Activated naive CD4-positive, alpha-beta T cell treated with anti-CD3 and anti-CD28 coated beads, Interleukin-2, amount 10 ng/mL, durations not matched to agents 7 days and 5 days (primary cell): ENCODE data around the gene RUNX2.

Source experiments
- CTCF ChIA-PET: fragments of 350-600 bp; sonication (Branson Sonifier 250); formaldehyde crosslinking; loops from one replicate; lab custom pipeline; 2021; ENCODE audit warnings: antibody characterized with exemption; lab: Charles Lee
- DNase-seq: peaks from one replicate; pipeline ENCODE4 v3.0.0-alpha.2; 2020
- H3K27ac Mint-ChIP-seq: one replicate; pipeline ENCODE4 v1.8.0; 2021; ENCODE audit warnings: mild to moderate bottlenecking, moderate library complexity, mixed read lengths
- H3K27me3 Mint-ChIP-seq: one replicate; pipeline ENCODE4 v1.8.0; 2021; ENCODE audit warnings: mild to moderate bottlenecking, mixed read lengths
- H3K36me3 Mint-ChIP-seq: one replicate; pipeline ENCODE4 v1.8.0; 2021; ENCODE audit warnings: mixed read lengths
- H3K4me1 Mint-ChIP-seq: one replicate; pipeline ENCODE4 v1.8.0; 2021; ENCODE audit warnings: mixed read lengths
- H3K4me3 Mint-ChIP-seq: one replicate; pipeline ENCODE4 v1.8.0; 2021; ENCODE audit warnings: mild to moderate bottlenecking, moderate library complexity, mixed read lengths
- H3K9me3 Mint-ChIP-seq: one replicate; pipeline ENCODE4 v1.8.0; 2021; ENCODE audit warnings: mixed read lengths

Gene RUNX2

GRCh38 chr6:45474376-45474775 lies 146.2 kb downstream of the RUNX2 start:
- H3K36me3 Mint-ChIP-seq, result no peaks in the 10 kb centered on the region
- CTCF ChIA-PET, result no interaction called here
- DNase-seq, result no peak
- no peaks in the 10 kb centered on the region for H3K27me3 Mint-ChIP-seq
- no peak overlapping the region for H3K4me3 Mint-ChIP-seq
- no peak overlapping the region for H3K27ac Mint-ChIP-seq
- no peaks in the 10 kb centered on the region for H3K9me3 Mint-ChIP-seq
- H3K4me1 Mint-ChIP-seq, result peaks cover 2% of the 10 kb centered on the region

DNA sequence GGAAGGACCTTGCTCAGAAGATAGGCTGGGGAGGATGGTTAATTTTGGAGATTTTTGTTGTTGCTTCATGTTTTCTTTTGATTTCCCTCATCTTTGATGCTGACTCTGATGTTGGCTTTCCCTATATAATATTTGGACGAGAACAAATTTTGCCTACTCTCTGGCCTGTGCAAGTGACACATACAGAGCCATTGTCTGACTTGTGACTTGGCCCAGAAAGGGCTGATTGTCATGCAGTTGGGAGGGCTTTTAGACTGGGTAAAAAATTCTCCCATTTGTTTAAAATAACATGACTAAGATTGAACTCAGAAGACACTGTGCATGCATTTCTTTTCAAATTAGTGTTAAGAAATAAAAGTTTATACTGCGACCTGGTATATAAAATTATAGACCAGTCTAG lies 148.2 kb downstream of the RUNX2 start:
- no peaks in the 10 kb centered on the region for H3K27me3 Mint-ChIP-seq
- DNase-seq, result no peak
- H3K27ac Mint-ChIP-seq, result no peak overlapping the region
- no peaks in the 10 kb centered on the region for H3K9me3 Mint-ChIP-seq
- CTCF ChIA-PET, result no interaction called here
- no peaks in the 10 kb centered on the region for H3K36me3 Mint-ChIP-seq
- no peak overlapping the region for H3K4me3 Mint-ChIP-seq
- H3K4me1 Mint-ChIP-seq, result peaks cover 2% of the 10 kb centered on the region

DNA sequence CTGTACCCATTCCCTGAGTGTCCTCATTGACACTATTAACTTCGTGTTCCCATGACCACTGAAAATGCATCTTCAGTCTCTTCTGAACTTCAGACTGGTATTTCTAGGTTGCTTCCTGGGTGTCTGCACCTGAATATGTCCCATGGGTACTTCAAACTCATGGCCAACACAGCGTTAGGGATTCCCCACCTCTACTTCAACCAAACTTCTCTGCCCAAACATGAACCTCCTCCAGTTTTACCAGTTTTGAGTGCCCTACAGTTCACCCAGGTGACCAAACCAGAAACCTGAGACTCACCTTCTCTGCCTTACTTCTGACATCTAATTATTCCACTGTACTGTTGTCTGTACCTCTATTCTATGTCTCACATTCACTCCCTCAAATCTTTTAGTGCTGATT lies 149.1 kb downstream of the RUNX2 start:
- no peaks in the 10 kb centered on the region for H3K27me3 Mint-ChIP-seq
- H3K36me3 Mint-ChIP-seq, result no peaks in the 10 kb centered on the region
- no peak overlapping the region for H3K4me3 Mint-ChIP-seq
- H3K9me3 Mint-ChIP-seq, result no peaks in the 10 kb centered on the region
- no peak for DNase-seq
- peaks cover 2% of the 10 kb centered on the region for H3K4me1 Mint-ChIP-seq
- H3K27ac Mint-ChIP-seq, result no peak overlapping the region
- CTCF ChIA-PET, result no interaction called here

DNA sequence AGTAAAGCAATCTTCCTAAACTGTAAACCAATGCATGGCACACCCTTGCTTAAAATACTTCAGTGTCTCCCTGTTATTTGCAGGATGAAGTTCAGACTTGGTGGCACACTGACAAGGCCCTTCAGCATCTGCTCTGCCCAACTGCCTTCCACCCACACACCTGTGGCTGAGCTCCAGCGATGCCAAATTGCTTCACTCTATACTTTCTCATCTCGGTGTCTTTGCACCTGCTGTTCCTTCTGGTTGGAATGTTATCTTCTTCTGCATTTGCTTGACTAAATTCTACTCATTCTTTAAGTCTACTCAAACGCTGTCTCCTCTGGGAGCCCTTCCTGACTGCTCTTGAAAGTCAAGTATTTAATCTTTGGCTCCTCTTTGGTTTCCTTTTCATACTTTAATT lies 149.7 kb downstream of the RUNX2 start:
- H3K9me3 Mint-ChIP-seq, result no peaks in the 10 kb centered on the region
- no peak for DNase-seq
- peaks cover 2% of the 10 kb centered on the region for H3K4me1 Mint-ChIP-seq
- CTCF ChIA-PET, result no interaction called here
- no peaks in the 10 kb centered on the region for H3K27me3 Mint-ChIP-seq
- H3K36me3 Mint-ChIP-seq, result no peaks in the 10 kb centered on the region
- H3K27ac Mint-ChIP-seq, result no peak overlapping the region
- no peak overlapping the region for H3K4me3 Mint-ChIP-seq

DNA sequence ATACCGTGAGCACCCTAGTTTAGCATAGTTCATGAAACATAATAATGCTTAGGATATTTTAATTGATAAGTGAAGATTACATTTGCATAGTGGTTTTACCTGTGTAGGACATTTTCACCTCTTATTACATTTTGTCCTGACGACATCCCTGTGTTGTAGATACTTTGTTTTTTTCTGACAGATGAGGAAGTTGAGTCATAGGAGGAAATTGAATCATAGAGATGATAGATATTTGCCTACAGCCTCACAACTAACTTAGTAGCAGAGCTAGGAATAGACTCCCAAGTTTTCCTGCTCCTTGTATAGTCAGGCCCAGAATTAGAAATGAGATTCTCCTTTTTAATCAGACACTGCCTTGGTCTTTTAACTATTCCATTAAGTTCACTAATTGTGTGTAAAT lies 150.1 kb downstream of the RUNX2 start:
- Mint-ChIP-seq H3K27ac (no peak overlapping the region), H3K4me3 (no peak overlapping the region), H3K9me3 (no peaks in the 10 kb centered on the region), H3K27me3 (no peaks in the 10 kb centered on the region), H3K4me1 (peaks cover 2% of the 10 kb centered on the region), H3K36me3 (no peaks in the 10 kb centered on the region)
- CTCF ChIA-PET, result no interaction called here
- DNase-seq, result no peak

DNA sequence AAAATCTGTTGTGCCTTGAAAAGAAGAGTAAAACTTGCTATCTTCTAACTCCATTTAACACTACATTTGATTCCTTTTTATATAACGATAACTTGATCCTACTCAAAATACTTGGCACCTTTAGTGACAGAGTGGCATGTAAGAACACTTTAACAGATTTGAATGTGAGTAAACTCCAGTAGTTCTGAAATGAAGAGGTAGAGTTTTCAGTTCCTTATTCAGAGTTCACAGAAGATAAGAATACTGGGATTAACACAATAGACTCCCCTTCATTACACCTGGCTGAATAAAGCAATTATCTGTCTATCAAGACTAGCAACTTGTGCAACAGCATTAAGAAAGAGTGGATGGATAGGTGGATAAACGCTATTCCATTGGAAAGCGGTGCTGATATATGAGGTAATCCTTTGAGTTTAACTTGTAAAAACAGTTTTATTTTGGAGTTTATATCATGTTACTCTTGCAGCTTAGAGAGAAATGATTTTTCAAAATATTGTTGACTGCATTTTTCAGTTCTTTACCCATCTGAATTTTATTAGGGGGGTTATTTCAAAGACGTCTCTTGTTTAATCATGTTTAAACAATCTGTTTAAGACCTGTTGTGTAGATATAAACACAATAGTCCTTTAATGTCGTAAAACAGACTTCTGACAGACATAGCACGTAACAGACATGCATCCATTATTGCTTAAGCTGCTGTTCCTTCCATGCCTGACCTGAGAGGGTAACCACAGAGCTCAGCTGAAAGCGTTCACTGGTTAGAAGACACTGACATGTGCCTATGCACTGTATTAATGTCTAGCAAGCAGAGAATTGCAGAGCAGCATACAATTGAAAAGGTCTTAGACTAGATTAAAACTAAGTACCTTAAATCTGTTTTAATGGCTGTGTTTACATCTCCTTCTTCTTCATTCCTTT lies 152.0 kb downstream of the RUNX2 start:
- no peak for DNase-seq
- Mint-ChIP-seq H3K27ac (no peak overlapping the region), H3K36me3 (no peaks in the 10 kb centered on the region), H3K4me1 (peaks cover 2% of the 10 kb centered on the region), H3K9me3 (no peaks in the 10 kb centered on the region), H3K27me3 (no peaks in the 10 kb centered on the region), H3K4me3 (no peak overlapping the region)
- CTCF ChIA-PET, result interaction anchor here (0.6 to 0.7 kb wide), 2 partner anchors 64 to 842 kb away, joined by 4 to 5 read pairs; no protein-coding TSS in a partner anchor

DNA sequence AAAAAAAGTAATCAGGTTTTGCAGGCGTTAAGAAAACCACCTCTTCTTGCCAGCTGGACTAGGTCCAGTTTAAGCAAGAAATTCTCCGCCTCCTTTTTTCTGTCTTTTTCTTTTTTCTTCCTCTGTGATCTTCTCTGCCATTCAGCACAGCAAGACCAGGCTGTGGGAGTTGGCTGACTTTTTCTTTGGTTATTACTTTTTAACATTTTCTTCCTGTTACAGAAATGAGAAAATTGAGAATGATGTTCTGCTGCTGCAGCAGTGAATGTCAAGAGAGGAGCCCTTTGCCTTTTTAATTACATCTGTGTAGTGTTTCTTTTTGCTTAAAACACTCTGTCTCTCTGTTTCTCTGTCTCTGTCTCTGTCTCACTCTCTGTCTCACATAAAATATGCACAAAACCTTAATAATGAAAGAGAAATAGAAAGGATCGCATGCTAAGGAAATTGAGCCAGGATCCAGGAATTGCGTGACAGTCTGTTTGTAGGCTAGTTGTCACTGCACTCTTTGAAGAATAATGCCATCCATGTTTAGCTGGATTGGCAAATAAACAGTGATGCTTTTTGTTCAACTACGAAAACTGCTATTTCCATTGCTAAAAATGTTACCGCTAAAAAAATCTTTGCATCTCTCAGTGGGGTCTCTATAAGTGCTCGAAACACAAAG lies 152.8 kb downstream of the RUNX2 start:
- H3K9me3 Mint-ChIP-seq, result no peaks in the 10 kb centered on the region
- peaks cover 2% of the 10 kb centered on the region for H3K4me1 Mint-ChIP-seq

GRCh38 chr6:45483021-45483420 lies 154.9 kb downstream of the RUNX2 start:
- Mint-ChIP-seq H3K4me1 (peaks cover 16% of the 10 kb centered on the region), H3K27me3 (no peaks in the 10 kb centered on the region), H3K9me3 (no peaks in the 10 kb centered on the region), H3K27ac (no peak overlapping the region), H3K4me3 (no peak overlapping the region), H3K36me3 (peaks cover 1% of the 10 kb centered on the region)
- CTCF ChIA-PET, result no interaction called here
- no peak for DNase-seq

More for the DNA sequence above, 152.8 kb downstream of the RUNX2 start:
- Mint-ChIP-seq H3K27ac (no peak overlapping the region), H3K4me3 (no peak overlapping the region), H3K36me3 (no peaks in the 10 kb centered on the region), H3K27me3 (no peaks in the 10 kb centered on the region)
- DNase-seq, result no peak
- CTCF ChIA-PET, result interaction anchor here (0.7 kb wide), 1 partner anchor 65 kb away, joined by 4 read pairs; no protein-coding TSS in a partner anchor

DNA sequence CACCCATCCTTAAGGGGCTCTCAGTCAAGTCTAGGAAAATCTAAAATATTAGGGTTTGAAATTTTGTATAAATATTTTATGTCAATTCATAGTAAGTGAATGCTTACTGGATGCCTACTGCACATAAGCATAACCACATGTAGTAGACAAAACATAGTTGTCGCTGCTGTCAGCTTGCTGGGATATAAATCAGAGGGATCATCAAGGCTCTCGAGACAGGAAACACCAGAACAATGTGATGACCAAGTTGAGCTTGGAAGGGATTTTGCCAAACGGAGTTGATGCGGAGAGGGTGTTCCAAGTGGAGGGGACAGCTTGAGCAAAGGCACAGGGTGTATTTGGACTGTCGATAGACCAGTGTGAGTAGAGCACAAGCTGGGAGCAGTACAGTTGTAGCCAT lies 155.4 kb downstream of the RUNX2 start:
- H3K9me3 Mint-ChIP-seq, result no peaks in the 10 kb centered on the region
- DNase-seq, result no peak
- H3K4me1 Mint-ChIP-seq, result peaks cover 19% of the 10 kb centered on the region
- peaks cover 1% of the 10 kb centered on the region for H3K36me3 Mint-ChIP-seq
- H3K27me3 Mint-ChIP-seq, result no peaks in the 10 kb centered on the region
- H3K27ac Mint-ChIP-seq, result no peak overlapping the region
- CTCF ChIA-PET, result interaction anchor here (0.8 kb wide), 1 partner anchor 62 kb away, joined by 3 read pairs; no protein-coding TSS in a partner anchor
- no peak overlapping the region for H3K4me3 Mint-ChIP-seq

GRCh38 chr6:45486736-45487135 lies 158.6 kb downstream of the RUNX2 start:
- peaks cover 1% of the 10 kb centered on the region for H3K36me3 Mint-ChIP-seq
- peaks cover 33% of the 10 kb centered on the region for H3K4me1 Mint-ChIP-seq
- CTCF ChIA-PET, result no interaction called here

DNA sequence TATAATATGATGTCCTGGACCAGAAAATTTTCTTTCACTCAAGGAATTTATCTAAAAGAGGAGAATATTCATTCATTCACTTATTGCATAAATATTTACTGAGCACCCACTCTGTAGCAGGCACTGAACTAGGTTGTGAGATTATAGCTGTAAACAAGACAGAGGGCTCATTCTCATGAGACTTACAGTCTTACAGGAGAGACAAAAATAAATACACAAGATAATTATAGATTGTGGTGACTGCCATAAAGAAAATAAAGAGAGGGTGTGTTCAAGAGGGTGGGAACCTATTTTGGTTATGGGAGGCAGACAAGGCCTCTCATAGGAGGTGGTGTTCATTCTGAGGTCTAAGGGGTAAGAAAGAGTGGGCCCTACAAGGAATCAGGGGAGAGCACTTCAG lies 159.5 kb downstream of the RUNX2 start:
- Mint-ChIP-seq H3K4me3 (no peak overlapping the region), H3K4me1 (peaks cover 33% of the 10 kb centered on the region), H3K9me3 (no peaks in the 10 kb centered on the region), H3K36me3 (peaks cover 1% of the 10 kb centered on the region), H3K27me3 (no peaks in the 10 kb centered on the region), H3K27ac (no peak overlapping the region)
- CTCF ChIA-PET, result no interaction called here
- DNase-seq, result no peak

More at GRCh38 chr6:45486736-45487135, 158.6 kb downstream of the RUNX2 start:
- H3K27me3 Mint-ChIP-seq, result no peaks in the 10 kb centered on the region
- no peak for DNase-seq
- H3K27ac Mint-ChIP-seq, result no peak overlapping the region
- H3K9me3 Mint-ChIP-seq, result no peaks in the 10 kb centered on the region
- H3K4me3 Mint-ChIP-seq, result no peak overlapping the region

- Mint-ChIP-seq H3K9me3 (no peaks in the 10 kb centered on the region), H3K4me1 (peaks cover 33% of the 10 kb centered on the region), H3K27ac (no peak overlapping the region), H3K4me3 (no peak overlapping the region), H3K36me3 (peaks cover 1% of the 10 kb centered on the region), H3K27me3 (no peaks in the 10 kb centered on the region)
- no peak for DNase-seq
- CTCF ChIA-PET, result no interaction called here
Observed at GRCh38 chr6:45488269-45488668, 160.1 kb downstream of the RUNX2 start.

DNA sequence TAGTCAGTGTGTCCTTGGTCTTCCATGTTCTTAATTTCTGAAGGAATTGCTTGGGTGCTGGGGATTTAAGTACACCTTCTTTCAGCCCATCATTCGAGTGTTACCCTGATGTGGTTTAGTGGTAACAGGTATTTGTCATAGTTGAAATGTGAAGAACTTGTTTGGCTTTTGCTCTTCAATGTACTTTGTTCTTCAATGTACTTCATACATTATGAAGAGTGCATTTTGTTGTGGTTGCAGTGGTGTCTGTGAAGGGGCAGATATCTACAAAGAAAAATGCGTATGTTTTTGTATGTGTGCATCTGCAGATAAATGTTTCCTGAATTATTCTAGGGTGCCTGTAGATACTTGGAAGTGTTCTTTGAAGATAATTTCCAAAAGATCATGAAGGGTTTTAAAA lies 160.8 kb downstream of the RUNX2 start:
- DNase-seq, result peak; percentile 43
- Mint-ChIP-seq H3K4me1 (peaks cover 35% of the 10 kb centered on the region), H3K9me3 (no peaks in the 10 kb centered on the region), H3K4me3 (no peak overlapping the region), H3K36me3 (peaks cover 1% of the 10 kb centered on the region), H3K27ac (peak overlapping the region; percentile 0), H3K27me3 (no peaks in the 10 kb centered on the region)
- CTCF ChIA-PET, result no interaction called here

DNA sequence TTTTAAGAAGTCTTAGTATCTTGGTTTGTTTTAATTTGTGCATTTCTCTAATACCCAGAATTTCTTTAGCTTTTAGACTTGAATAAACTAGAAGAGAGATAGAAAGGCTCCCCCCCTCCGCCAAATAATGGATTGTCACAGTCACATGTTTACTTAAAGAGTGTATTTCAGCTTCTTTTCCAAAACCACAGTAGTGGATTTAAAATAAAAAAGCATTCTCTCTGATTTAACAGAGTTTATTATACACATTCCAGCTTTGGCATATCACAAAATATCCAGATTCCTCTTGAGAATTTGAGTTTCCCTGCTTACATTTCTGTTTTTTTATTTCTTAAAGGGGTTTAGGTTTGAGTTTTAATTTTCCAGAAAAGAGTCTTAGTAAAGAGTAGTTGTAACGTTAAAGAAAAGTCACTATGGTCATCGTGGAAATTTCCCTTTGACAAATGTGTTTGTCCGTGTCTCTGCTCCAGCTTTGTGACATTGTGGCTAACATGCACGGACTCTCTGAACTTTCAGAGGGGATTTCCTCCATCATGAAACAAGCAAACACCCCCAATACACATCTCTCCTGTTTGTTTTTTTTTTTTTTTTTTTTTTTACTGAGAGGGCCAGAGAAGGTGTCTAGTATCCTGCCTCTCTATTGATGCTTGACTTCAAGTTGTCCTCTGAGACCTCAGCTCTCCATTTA lies 163.1 kb downstream of the RUNX2 start:
- CTCF ChIA-PET, result interaction anchor here (1.4 to 1.9 kb wide), 2 partner anchors 10 to 224 kb away, joined by 3 to 4 read pairs; no protein-coding TSS in a partner anchor
- Mint-ChIP-seq H3K9me3 (peaks cover 3% of the 10 kb centered on the region), H3K36me3 (peaks cover 1% of the 10 kb centered on the region)

More for the DNA sequence above, 163.1 kb downstream of the RUNX2 start:
- H3K27ac Mint-ChIP-seq, result no peak overlapping the region
- DNase-seq, result no peak
- H3K4me1 Mint-ChIP-seq, result peaks cover 57% of the 10 kb centered on the region
- no peak overlapping the region for H3K4me3 Mint-ChIP-seq
- no peaks in the 10 kb centered on the region for H3K27me3 Mint-ChIP-seq
